ENCODE measurements around the gene MTFR2.

DNA sequence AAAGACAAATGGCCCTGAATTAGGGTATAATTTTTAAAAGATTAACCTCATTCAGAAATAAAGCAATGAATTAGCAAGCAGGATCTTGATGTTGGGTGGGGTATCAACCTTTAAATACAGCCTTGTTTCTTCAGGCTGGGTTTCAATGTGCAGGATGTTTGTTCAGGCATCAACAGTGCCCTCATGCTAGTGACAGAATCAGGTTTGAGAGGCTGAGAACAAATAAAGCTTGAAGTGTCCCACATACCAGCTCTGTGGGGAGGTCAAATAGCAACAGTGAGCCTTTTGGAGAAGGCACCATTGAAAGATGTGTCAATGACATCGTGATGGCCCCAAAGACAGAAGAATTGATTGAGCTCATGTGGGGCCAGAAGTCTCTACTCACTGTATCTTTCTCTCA lies 68.2 kb downstream of the MTFR2 start:
- TF ChIP-seq ZBTB21 (tag by site-specific recombination; IDR thresholded peaks at IDR 0.05) = no peak
- TF ChIP-seq ZNF433 (tag by site-specific recombination; IDR thresholded peaks at IDR 0.05; ENCODE audit: low read depth) = no peak
- TF ChIP-seq, protein P1, sequence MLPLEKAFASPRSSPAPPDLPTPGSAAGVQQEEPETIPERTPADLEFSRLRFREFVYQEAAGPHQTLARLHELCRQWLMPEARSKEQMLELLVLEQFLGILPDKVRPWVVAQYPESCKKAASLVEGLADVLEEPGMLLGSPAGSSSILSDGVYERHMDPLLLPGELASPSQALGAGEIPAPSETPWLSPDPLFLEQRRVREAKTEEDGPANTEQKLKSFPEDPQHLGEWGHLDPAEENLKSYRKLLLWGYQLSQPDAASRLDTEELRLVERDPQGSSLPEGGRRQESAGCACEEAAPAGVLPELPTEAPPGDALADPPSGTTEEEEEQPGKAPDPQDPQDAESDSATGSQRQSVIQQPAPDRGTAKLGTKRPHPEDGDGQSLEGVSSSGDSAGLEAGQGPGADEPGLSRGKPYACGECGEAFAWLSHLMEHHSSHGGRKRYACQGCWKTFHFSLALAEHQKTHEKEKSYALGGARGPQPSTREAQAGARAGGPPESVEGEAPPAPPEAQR (tag by site-specific recombination; IDR thresholded peaks at IDR 0.05) = no peak
- TF ChIP-seq, protein P2, sequence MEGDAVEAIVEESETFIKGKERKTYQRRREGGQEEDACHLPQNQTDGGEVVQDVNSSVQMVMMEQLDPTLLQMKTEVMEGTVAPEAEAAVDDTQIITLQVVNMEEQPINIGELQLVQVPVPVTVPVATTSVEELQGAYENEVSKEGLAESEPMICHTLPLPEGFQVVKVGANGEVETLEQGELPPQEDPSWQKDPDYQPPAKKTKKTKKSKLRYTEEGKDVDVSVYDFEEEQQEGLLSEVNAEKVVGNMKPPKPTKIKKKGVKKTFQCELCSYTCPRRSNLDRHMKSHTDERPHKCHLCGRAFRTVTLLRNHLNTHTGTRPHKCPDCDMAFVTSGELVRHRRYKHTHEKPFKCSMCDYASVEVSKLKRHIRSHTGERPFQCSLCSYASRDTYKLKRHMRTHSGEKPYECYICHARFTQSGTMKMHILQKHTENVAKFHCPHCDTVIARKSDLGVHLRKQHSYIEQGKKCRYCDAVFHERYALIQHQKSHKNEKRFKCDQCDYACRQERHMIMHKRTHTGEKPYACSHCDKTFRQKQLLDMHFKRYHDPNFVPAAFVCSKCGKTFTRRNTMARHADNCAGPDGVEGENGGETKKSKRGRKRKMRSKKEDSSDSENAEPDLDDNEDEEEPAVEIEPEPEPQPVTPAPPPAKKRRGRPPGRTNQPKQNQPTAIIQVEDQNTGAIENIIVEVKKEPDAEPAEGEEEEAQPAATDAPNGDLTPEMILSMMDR (tag by site-specific recombination; IDR thresholded peaks at IDR 0.05) = no peak
- no peak for TF ChIP-seq ZNF140 (tag by site-specific recombination; IDR thresholded peaks at IDR 0.05)
- TF ChIP-seq, protein P3, sequence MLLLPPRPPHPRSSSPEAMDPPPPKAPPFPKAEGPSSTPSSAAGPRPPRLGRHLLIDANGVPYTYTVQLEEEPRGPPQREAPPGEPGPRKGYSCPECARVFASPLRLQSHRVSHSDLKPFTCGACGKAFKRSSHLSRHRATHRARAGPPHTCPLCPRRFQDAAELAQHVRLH (tag by site-specific recombination; IDR thresholded peaks at IDR 0.05) = no peak
- no peak for TF ChIP-seq ZNF776 (tag by site-specific recombination; IDR thresholded peaks at IDR 0.05; ENCODE audit: borderline replicate concordance)
- TF ChIP-seq MZF1 (tag by site-specific recombination; IDR thresholded peaks at IDR 0.05; ENCODE audit: borderline replicate concordance) = no peak
- no peak for TF ChIP-seq ZNF707 (tag by site-specific recombination; IDR thresholded peaks at IDR 0.05)
- TF ChIP-seq ZNF324 (tag by site-specific recombination; IDR thresholded peaks at IDR 0.05) = no peak
- TF ChIP-seq ZNF366 (tag by site-specific recombination; conservative IDR thresholded peaks at IDR 0.05) = no peak
